GM08714 (cell line): ENCODE data around the gene MUC5B.

Experiments used
- H3K4me3 ChIP-seq: fragments of 200-500 bp; sonication (Bioruptor generic); 2 replicates; pipeline ENCODE4 v1.5.1; 2014; ENCODE audit warnings: mild to moderate bottlenecking, low read length, inconsistent platforms
- ZNF274 ChIP-seq: IDR thresholded peaks from 2 replicates; pipeline ENCODE4 v1.6.1; 2012; ENCODE audit warnings: mild to moderate bottlenecking, low read depth, low read length

Gene MUC5B

GRCh38 chr11:1251236-1251770, 28.4 kb downstream of the MUC5B start:
- no peak overlapping the region for H3K4me3 ChIP-seq
- TF ChIP-seq ZNF274: no peak

GRCh38 chr11:1252371-1253102, 29.7 kb downstream of the MUC5B start:
- H3K4me3 ChIP-seq: no peak overlapping the region

GRCh38 chr11:1253103-1253485, 30.2 kb downstream of the MUC5B start:
- no peak overlapping the region for H3K4me3 ChIP-seq
- TF ChIP-seq ZNF274: no peak

More at GRCh38 chr11:1252371-1253102, 29.7 kb downstream of the MUC5B start:
- TF ChIP-seq ZNF274: no peak

GRCh38 chr11:1254086-1254648, 31.3 kb downstream of the MUC5B start:
- no peak overlapping the region for H3K4me3 ChIP-seq
- TF ChIP-seq ZNF274: no peak

GRCh38 chr11:1254733-1255132, 31.9 kb downstream of the MUC5B start:
- TF ChIP-seq ZNF274: no peak
- no peak overlapping the region for H3K4me3 ChIP-seq

GRCh38 chr11:1255151-1255550, 32.3 kb downstream of the MUC5B start:
- TF ChIP-seq ZNF274: no peak

GRCh38 chr11:1256257-1257045, 33.6 kb downstream of the MUC5B start:
- no peak for TF ChIP-seq ZNF274
- no peak overlapping the region for H3K4me3 ChIP-seq

More at GRCh38 chr11:1255151-1255550, 32.3 kb downstream of the MUC5B start:
- H3K4me3 ChIP-seq: no peak overlapping the region

- TF ChIP-seq ZNF274: no peak
- H3K4me3 ChIP-seq: no peak overlapping the region
These were observed 34.5 kb downstream of the MUC5B start for GRCh38 chr11:1257366-1257765.

GRCh38 chr11:1257916-1258315, 35.0 kb downstream of the MUC5B start:
- TF ChIP-seq ZNF274: no peak
- H3K4me3 ChIP-seq: no peak overlapping the region

- TF ChIP-seq ZNF274: no peak
- H3K4me3 ChIP-seq: no peak overlapping the region
These were observed 35.7 kb downstream of the MUC5B start for GRCh38 chr11:1258401-1259075.

GRCh38 chr11:1259076-1259461, 36.2 kb downstream of the MUC5B start:
- H3K4me3 ChIP-seq: no peak overlapping the region
- no peak for TF ChIP-seq ZNF274

GRCh38 chr11:1259561-1259960, 36.7 kb downstream of the MUC5B start:
- no peak overlapping the region for H3K4me3 ChIP-seq
- TF ChIP-seq ZNF274: no peak

- TF ChIP-seq ZNF274: no peak
- no peak overlapping the region for H3K4me3 ChIP-seq
These were observed 37.2 kb downstream of the MUC5B start for GRCh38 chr11:1260023-1260501.

GRCh38 chr11:1260620-1261019, 37.8 kb downstream of the MUC5B start:
- no peak for TF ChIP-seq ZNF274
- H3K4me3 ChIP-seq: no peak overlapping the region
